ENCODE data around the gene HORMAD2. TPM values are rescaled to one million over a fixed set of nuclear protein-coding genes. Genes with fewer than 3 reads are reported as not detected.

The HORMAD2 gene
- polyA plus RNA-seq, 1 experiment = not detected

DNA sequence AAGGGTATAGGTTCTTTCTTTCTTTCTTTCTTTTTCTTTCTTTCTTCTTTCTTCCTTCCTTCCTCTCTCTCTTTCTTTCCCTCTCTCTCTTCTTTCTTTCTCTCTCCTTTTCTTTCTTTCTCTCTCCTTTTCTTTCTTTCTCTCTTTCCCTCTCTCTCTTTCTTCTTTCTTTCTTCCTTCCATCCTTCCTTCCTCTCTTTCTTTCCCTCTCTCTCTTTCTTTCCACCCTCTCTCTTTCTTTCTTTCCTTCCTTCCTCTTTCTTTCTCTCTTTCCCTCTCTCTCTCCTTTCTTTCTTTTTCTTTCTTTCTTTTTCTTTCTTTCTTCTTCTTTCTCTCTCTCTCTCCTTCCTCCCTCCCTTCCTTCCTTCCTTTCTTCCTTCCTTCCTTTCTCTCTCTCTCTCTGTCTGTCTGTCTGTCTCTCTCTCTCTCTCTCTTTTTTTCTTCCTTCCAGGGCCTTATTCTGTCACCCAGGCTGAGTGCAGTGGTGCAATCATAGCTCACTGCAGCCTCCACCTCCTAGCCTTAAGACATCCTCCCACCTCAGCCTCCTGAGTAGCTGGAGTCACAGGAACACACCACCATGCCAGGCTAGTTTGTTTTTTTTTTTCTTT lies 139.5 kb downstream of the HORMAD2 start:
- POLR2A ChIA-PET = no interaction called here

DNA sequence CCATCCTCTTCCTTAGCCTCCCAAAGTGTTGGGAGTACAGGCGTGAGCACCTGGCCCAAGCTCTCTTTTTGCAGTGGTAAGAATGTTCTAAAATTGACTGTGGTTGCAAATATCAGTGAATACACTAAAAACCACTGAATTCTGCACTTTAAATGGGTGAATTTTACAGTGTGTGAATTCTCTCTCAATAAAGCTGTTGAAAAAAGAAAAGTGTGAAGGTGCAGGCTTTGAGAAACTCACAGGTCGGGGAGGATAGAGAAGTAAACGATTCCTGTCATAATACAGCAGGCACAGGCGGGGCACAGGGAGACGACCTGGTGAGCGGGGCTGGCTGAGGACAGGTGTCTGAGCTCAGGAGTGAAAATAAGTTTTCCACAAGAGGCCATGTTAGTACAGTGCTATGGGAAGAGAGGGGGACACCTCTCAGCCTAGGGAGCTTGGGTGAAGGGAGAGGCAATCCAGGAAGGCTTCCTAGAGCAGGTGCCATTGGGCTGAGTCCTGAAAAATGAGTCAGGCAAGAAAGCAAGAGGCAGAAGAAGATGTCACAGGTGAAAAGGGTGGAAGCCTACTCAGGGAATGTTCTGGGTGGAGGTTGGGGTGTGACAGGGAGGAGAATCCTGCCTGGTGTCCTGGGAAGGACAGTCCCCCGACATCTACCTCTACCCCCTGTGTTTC lies 140.2 kb downstream of the HORMAD2 start:
- Histone ChIP-seq H3K4me3 (ENCODE audit: low read depth, low read length) (no peak overlapping the region), H3K27me3 (ENCODE audit: control insufficient read depth, insufficient read depth, low read length) (no peaks in the 10 kb centered on the region), H3K36me3 (ENCODE audit: control insufficient read depth, insufficient read depth, low read length) (no peaks in the 10 kb centered on the region)
- ChIA-PET CTCF (no interaction called here), POLR2A (no interaction called here)
- no peak for TF ChIP-seq CTCF (IDR thresholded peaks at IDR 0.05; ENCODE audit: insufficient read depth, low read depth, low read length)
- DNase-seq (ENCODE audit: low read depth) = no peak

More for the DNA sequence above, 139.5 kb downstream of the HORMAD2 start:
- H3K27me3 ChIP-seq (ENCODE audit: control insufficient read depth, insufficient read depth, low read length) = no peaks in the 10 kb centered on the region
- CTCF ChIA-PET = no interaction called here
- no peak for TF ChIP-seq CTCF (IDR thresholded peaks at IDR 0.05; ENCODE audit: insufficient read depth, low read depth, low read length)
- no peak for DNase-seq (ENCODE audit: low read depth)
- no peaks in the 10 kb centered on the region for H3K36me3 ChIP-seq (ENCODE audit: control insufficient read depth, insufficient read depth, low read length)
- H3K4me3 ChIP-seq (ENCODE audit: low read depth, low read length) = no peak overlapping the region

- H3K4me3 ChIP-seq (ENCODE audit: low read depth, low read length) = no peak overlapping the region
- H3K27me3 ChIP-seq (ENCODE audit: control insufficient read depth, insufficient read depth, low read length) = no peaks in the 10 kb centered on the region
- DNase-seq (ENCODE audit: low read depth) = no peak
- ChIA-PET POLR2A (no interaction called here), CTCF (no interaction called here)
- H3K36me3 ChIP-seq (ENCODE audit: control insufficient read depth, insufficient read depth, low read length) = no peaks in the 10 kb centered on the region
- TF ChIP-seq CTCF (IDR thresholded peaks at IDR 0.05; ENCODE audit: insufficient read depth, low read depth, low read length) = no peak
These were observed 141.1 kb downstream of the HORMAD2 start for GRCh38 chr22:30221121-30221992.

- TF ChIP-seq CTCF (IDR thresholded peaks at IDR 0.05; ENCODE audit: insufficient read depth, low read depth, low read length) = no peak
These were observed 142.1 kb downstream of the HORMAD2 start for GRCh38 chr22:30222321-30222720.

DNA sequence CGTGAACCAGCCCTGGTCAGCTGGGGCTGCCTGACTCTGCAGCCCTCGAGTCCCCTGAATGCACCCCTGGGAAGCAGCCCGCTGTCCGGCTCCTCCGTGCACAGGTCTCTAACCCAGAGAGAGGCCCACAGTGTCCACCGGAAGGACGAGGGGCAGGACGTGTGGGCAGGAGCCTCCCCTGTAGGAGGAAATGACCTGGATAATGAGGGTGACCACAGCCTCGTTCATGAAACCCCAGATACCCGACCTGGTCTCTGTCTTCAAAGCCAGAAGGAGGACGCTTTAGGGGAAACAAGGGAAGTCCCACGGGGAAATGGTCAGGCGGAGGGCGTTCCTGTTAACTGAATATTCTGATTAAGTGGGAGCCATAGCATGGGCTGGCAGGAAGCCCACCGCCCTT lies 143.0 kb downstream of the HORMAD2 start:
- no peak overlapping the region for H3K4me3 ChIP-seq (ENCODE audit: low read depth, low read length)
- H3K27me3 ChIP-seq (ENCODE audit: control insufficient read depth, insufficient read depth, low read length) = no peaks in the 10 kb centered on the region
- CTCF ChIA-PET = no interaction called here
- H3K36me3 ChIP-seq (ENCODE audit: control insufficient read depth, insufficient read depth, low read length) = no peaks in the 10 kb centered on the region
- DNase-seq (ENCODE audit: low read depth) = no peak
- POLR2A ChIA-PET = no interaction called here
- TF ChIP-seq CTCF (IDR thresholded peaks at IDR 0.05; ENCODE audit: insufficient read depth, low read depth, low read length) = no peak

More at GRCh38 chr22:30222321-30222720, 142.1 kb downstream of the HORMAD2 start:
- ChIA-PET POLR2A (no interaction called here), CTCF (no interaction called here)
- no peak for DNase-seq (ENCODE audit: low read depth)
- no peaks in the 10 kb centered on the region for H3K36me3 ChIP-seq (ENCODE audit: control insufficient read depth, insufficient read depth, low read length)
- H3K27me3 ChIP-seq (ENCODE audit: control insufficient read depth, insufficient read depth, low read length) = no peaks in the 10 kb centered on the region
- no peak overlapping the region for H3K4me3 ChIP-seq (ENCODE audit: low read depth, low read length)
